SK-N-SH treated with all-trans-retinoic acid at 6 μM for 48 hours (cell line): ENCODE measurements around the gene DOCK11.
"Not testable (repeated sequence)": the region's sequence is repeated elsewhere in the genome, so short reads cannot be mapped to it uniquely, and the experiment has no call there.

ENCODE experiments used
- ATAC-seq: fragments of 200-7000 bp; cut with Tn5 transposase; 3 replicates; pipeline ENCODE4 v1.9.1; 2020; ENCODE audit warnings: mild to moderate bottlenecking, moderate library complexity
- ARNTL ChIP-seq: fragments of 450-650 bp; formaldehyde crosslinking; IDR thresholded peaks from 2 replicates; pipeline ENCODE4 v1.5.0; 2020; ENCODE audit warnings: low read depth, mild to moderate bottlenecking, moderate library complexity, borderline replicate concordance
- CREB5 ChIP-seq: fragments of 250-450 bp; sonication (Bioruptor Pico); IDR thresholded peaks from 2 replicates; pipeline ENCODE4 v1.5.1; 2020; ENCODE audit warnings: low read depth, mild to moderate bottlenecking, moderate library complexity
- CSDC2 ChIP-seq: fragments of 250-450 bp; sonication (Bioruptor Pico); IDR thresholded peaks from 2 replicates; pipeline ENCODE4 v1.5.0; 2020; ENCODE audit warnings: mild to moderate bottlenecking, moderate library complexity
- CSRNP3 ChIP-seq: fragments of 250-450 bp; sonication (Bioruptor Pico); IDR thresholded peaks from 2 replicates; pipeline ENCODE4 v1.5.1; 2021; ENCODE audit warnings: mild to moderate bottlenecking, moderate library complexity
- ESRRG ChIP-seq: fragments of 250-450 bp; sonication (Bioruptor Pico); IDR thresholded peaks from 2 replicates; pipeline ENCODE4 v1.6.1; 2021; ENCODE audit warnings: mild to moderate bottlenecking
- ISL1 ChIP-seq: fragments of 250-450 bp; sonication (Bioruptor Pico); IDR thresholded peaks from 2 replicates; pipeline ENCODE4 v2.1.2; 2022; ENCODE audit warnings: mild to moderate bottlenecking, moderate library complexity
- OSR1 ChIP-seq: fragments of 250-450 bp; sonication (Bioruptor Pico); IDR thresholded peaks from 2 replicates; pipeline ENCODE4 v1.8.0; 2022; ENCODE audit warnings: moderate library complexity, mild to moderate bottlenecking, inconsistent platforms
- PATZ1 ChIP-seq: fragments of 250-450 bp; sonication (Bioruptor Pico); IDR thresholded peaks from 2 replicates; pipeline ENCODE4 v1.8.0; 2020; ENCODE audit warnings: mild to moderate bottlenecking, moderate library complexity, borderline replicate concordance
- RARB ChIP-seq: fragments of 250-450 bp; sonication (Bioruptor Pico); IDR thresholded peaks from 2 replicates; pipeline ENCODE4 v1.8.0; 2021; ENCODE audit warnings: mild to moderate bottlenecking, moderate library complexity
- SNAI2 ChIP-seq: fragments of 250-450 bp; sonication (Bioruptor Pico); IDR thresholded peaks from 2 replicates; pipeline ENCODE4 v1.5.0; 2020; ENCODE audit warnings: mild to moderate bottlenecking, moderate library complexity
- TCF4 ChIP-seq: fragments of 250-450 bp; sonication (Bioruptor Pico); IDR thresholded peaks from 2 replicates; pipeline ENCODE4 v1.8.0; 2021; ENCODE audit warnings: mild to moderate bottlenecking, moderate library complexity, borderline replicate concordance
- TOX ChIP-seq: fragments of 250-450 bp; sonication (Bioruptor Pico); IDR thresholded peaks from 2 replicates; pipeline ENCODE4 v1.8.0; 2021; ENCODE audit warnings: mild to moderate bottlenecking, moderate library complexity, borderline replicate concordance
- TSHZ2 ChIP-seq: fragments of 250-450 bp; sonication (Bioruptor Pico); IDR thresholded peaks from 2 replicates; pipeline ENCODE4 v1.5.0; 2020; ENCODE audit warnings: mild to moderate bottlenecking, moderate library complexity
- ZFP3 ChIP-seq: fragments of 250-450 bp; sonication (Bioruptor Pico); IDR thresholded peaks from 2 replicates; pipeline ENCODE4 v1.5.0; 2020; ENCODE audit warnings: mild to moderate bottlenecking, moderate library complexity
- ZFP30 ChIP-seq: fragments of 450-650 bp; formaldehyde crosslinking; IDR thresholded peaks from 2 replicates; pipeline ENCODE4 v1.5.0; 2022; ENCODE audit warnings: mild to moderate bottlenecking, moderate library complexity
- ZNF70 ChIP-seq: fragments of 450-650 bp; formaldehyde crosslinking; IDR thresholded peaks from 2 replicates; pipeline ENCODE4 v1.5.0; 2020; ENCODE audit warnings: mild to moderate bottlenecking, moderate library complexity
- ZNF8 ChIP-seq: fragments of 450-650 bp; formaldehyde crosslinking; IDR thresholded peaks from 2 replicates; pipeline ENCODE4 v1.5.0; 2020; ENCODE audit warnings: mild to moderate bottlenecking, moderate library complexity
- TF ChIP-seq, protein P1 (sequence below): fragments of 250-450 bp; sonication (Bioruptor Pico); IDR thresholded peaks from 2 replicates; pipeline ENCODE4 v1.8.0; 2021; ENCODE audit warnings: low read depth, mild to moderate bottlenecking, moderate library complexity, borderline replicate concordance

DOCK11 gene

GRCh38 chrX:118585296-118585695 is 89.7 kb downstream of the DOCK11 start (continued):
- TF ChIP-seq, protein P1, sequence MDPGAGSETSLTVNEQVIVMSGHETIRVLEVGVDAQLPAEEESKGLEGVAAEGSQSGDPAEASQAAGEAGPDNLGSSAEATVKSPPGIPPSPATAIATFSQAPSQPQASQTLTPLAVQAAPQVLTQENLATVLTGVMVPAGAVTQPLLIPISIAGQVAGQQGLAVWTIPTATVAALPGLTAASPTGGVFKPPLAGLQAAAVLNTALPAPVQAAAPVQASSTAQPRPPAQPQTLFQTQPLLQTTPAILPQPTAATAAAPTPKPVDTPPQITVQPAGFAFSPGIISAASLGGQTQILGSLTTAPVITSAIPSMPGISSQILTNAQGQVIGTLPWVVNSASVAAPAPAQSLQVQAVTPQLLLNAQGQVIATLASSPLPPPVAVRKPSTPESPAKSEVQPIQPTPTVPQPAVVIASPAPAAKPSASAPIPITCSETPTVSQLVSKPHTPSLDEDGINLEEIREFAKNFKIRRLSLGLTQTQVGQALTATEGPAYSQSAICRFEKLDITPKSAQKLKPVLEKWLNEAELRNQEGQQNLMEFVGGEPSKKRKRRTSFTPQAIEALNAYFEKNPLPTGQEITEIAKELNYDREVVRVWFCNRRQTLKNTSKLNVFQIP (CRISPR knock-in tag) = no peak
- TF ChIP-seq PATZ1 (no peak), ZFP3 (CRISPR knock-in tag) (no peak)

- ATAC-seq = not testable (repeated sequence)
Measured at GRCh38 chrX:118586206-118586605, 90.6 kb downstream of the DOCK11 start.

- TF ChIP-seq PATZ1 (no peak), CSRNP3 (CRISPR knock-in tag) (no peak), CREB5 (no peak), ARNTL (CRISPR knock-in tag) (no peak), ZFP30 (no peak), RARB (CRISPR knock-in tag) (no peak)
- TF ChIP-seq, protein P1 (CRISPR knock-in tag) = no peak
- TF ChIP-seq, all 23 proteins: peak for 0
- ATAC-seq = no peak
Measured at GRCh38 chrX:118588715-118589114, 93.1 kb downstream of the DOCK11 start.

- no peak for ATAC-seq
- TF ChIP-seq, protein P1 (CRISPR knock-in tag) = no peak
- TF ChIP-seq ZNF70 (CRISPR knock-in tag) (no peak), SNAI2 (CRISPR knock-in tag) (no peak), CSDC2 (CRISPR knock-in tag) (no peak), OSR1 (CRISPR knock-in tag) (no peak), ARNTL (CRISPR knock-in tag) (no peak), ZFP30 (no peak), ESRRG (CRISPR knock-in tag) (no peak), ZNF8 (CRISPR knock-in tag) (no peak), CREB5 (no peak), TOX (CRISPR knock-in tag) (no peak), TCF4 (CRISPR knock-in tag) (no peak), TSHZ2 (no peak), ISL1 (CRISPR knock-in tag) (no peak), CSRNP3 (CRISPR knock-in tag) (no peak)
Measured at GRCh38 chrX:118589227-118589626, 93.6 kb downstream of the DOCK11 start.
